ENCODE data around the gene HSP90AB1. TPM values are rescaled to one million over a fixed set of nuclear protein-coding genes. Genes with fewer than 3 reads are reported as not detected.
A peak's percentile ranks its signal among the peaks of the same experiment; 100 is the strongest.

HSP90AB1 gene
- total and polyA plus RNA-seq, 9 of the 15 experiments (the other 6 are each of a cell fraction or from before 2014, with no cell fraction given): 1,780 to 3,358 (median 2,262) TPM

DNA sequence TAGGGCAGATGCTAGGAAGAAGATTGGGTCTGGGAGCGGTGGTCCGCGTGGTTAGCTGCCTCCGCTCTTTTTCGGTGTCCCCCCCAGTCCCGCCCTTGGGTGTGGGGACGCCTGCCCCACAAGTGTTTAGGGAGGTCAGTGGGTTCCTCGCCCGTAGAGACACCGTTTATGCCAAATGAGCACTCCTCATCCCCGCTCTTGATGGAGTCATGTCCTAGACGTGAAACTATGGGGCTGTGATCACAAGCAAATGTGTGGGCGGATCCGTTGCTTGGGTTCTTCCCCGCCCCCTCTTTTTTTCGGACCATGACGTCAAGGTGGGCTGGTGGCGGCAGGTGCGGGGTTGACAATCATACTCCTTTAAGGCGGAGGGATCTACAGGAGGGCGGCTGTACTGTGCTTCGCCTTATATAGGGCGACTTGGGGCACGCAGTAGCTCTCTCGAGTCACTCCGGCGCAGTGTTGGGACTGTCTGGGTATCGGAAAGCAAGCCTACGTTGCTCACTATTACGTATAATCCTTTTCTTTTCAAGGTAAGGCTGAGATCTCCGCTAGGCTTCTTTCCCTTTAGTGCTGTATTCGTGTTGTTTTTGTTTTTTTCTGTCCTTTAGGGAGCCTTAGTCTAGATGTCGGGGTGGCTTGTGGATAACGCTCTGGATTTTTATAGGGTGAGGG lies at the start of gene HSP90AB1 (continued):
- TF ChIP-seq REST (IDR thresholded peaks at IDR 0.05; ENCODE audit: borderline replicate concordance) (no peak), REST (CRISPR knock-in tag; IDR thresholded peaks at IDR 0.05; ENCODE audit: low read depth) (no peak), POLR3A (IDR thresholded peaks at IDR 0.05; ENCODE audit: borderline replicate concordance, extremely low read depth, insufficient read depth, insufficient read length) (no peak), ZNF165 (CRISPR knock-in tag; IDR thresholded peaks at IDR 0.05; ENCODE audit: borderline replicate concordance) (no peak), CBX2 (IDR thresholded peaks at IDR 0.05; ENCODE audit: insufficient read depth, low read length, poor library complexity, severe bottlenecking) (no peak), ZBED1 (IDR thresholded peaks at IDR 0.05) (peak; percentile 88; the same call in 1 of the 2 replicates), NEUROD1 (IDR thresholded peaks at IDR 0.05; ENCODE audit: borderline replicate concordance, low read depth, low read length, partially characterized antibody) (peak; percentile 96), ZNF121 (CRISPR knock-in tag; conservative IDR thresholded peaks at IDR 0.05) (0 out of 2 replicates have a peak, but pooled peaks have one; percentile 13), COPS2 (conservative IDR thresholded peaks at IDR 0.05) (no peak), HDAC3 (IDR thresholded peaks at IDR 0.05; ENCODE audit: borderline replicate concordance, partially characterized antibody) (no peak), EGR1 (conservative IDR thresholded peaks at IDR 0.05) (peak; percentile 99), NFXL1 (CRISPR knock-in tag; IDR thresholded peaks at IDR 0.05) (peak; percentile 73; the same call in 1 of the 2 replicates), ZFX (CRISPR knock-in tag; IDR thresholded peaks at IDR 0.05) (peak; percentile 34)
- TF ChIP-seq, protein P1, sequence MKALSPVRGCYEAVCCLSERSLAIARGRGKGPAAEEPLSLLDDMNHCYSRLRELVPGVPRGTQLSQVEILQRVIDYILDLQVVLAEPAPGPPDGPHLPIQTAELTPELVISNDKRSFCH (CRISPR knock-in tag; IDR thresholded peaks at IDR 0.05): no peak
- TF ChIP-seq, protein P1 (tag; IDR thresholded peaks at IDR 0.05): peak; percentile 72; the same call in 1 of the 2 replicates
- TF ChIP-seq, protein P2, sequence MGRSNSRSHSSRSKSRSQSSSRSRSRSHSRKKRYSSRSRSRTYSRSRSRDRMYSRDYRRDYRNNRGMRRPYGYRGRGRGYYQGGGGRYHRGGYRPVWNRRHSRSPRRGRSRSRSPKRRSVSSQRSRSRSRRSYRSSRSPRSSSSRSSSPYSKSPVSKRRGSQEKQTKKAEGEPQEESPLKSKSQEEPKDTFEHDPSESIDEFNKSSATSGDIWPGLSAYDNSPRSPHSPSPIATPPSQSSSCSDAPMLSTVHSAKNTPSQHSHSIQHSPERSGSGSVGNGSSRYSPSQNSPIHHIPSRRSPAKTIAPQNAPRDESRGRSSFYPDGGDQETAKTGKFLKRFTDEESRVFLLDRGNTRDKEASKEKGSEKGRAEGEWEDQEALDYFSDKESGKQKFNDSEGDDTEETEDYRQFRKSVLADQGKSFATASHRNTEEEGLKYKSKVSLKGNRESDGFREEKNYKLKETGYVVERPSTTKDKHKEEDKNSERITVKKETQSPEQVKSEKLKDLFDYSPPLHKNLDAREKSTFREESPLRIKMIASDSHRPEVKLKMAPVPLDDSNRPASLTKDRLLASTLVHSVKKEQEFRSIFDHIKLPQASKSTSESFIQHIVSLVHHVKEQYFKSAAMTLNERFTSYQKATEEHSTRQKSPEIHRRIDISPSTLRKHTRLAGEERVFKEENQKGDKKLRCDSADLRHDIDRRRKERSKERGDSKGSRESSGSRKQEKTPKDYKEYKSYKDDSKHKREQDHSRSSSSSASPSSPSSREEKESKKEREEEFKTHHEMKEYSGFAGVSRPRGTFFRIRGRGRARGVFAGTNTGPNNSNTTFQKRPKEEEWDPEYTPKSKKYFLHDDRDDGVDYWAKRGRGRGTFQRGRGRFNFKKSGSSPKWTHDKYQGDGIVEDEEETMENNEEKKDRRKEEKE (IDR thresholded peaks at IDR 0.05; ENCODE audit: borderline replicate concordance in 1 of 2, control insufficient read depth in 1 of 2, low read depth in 2 of 2, low read length in 1 of 2): peak; percentile 88

Data from K562 (cell line).